Aorta (tissue), 5 donors: ENCODE measurements around the gene MAPK8IP1. TPM values are rescaled to one million over a fixed set of nuclear protein-coding genes. Genes with fewer than 3 reads are reported as not detected.
A peak's percentile ranks its signal among the peaks of the same experiment; 100 is the strongest.

ENCODE experiments used
- ATAC-seq: fragments of 200-7000 bp; cut with Tn5 transposase; one replicate; pipeline ENCODE4 v1.9.1; 2022; ENCODE audit warnings: moderate library complexity; ENCODE audit not compliant: low FRiP score
- DNase-seq, 2 donors: peaks; one replicate each; pipeline ENCODE4 v3.0.0-alpha.2; 2020
- H3K27ac ChIP-seq, 2 donors: one replicate each; pipeline ENCODE4 v1.5.1; 2013; ENCODE audit warnings: low read length in 2 of 2, mild to moderate bottlenecking in 2 of 2, moderate library complexity in 2 of 2, control low read depth in 1 of 2, inconsistent platforms in 1 of 2, low read depth in 1 of 2
- H3K27me3 ChIP-seq, 2 donors: one replicate each; pipeline ENCODE4 v1.6.1; 2013; ENCODE audit warnings: control low read depth in 1 of 2, low read length in 1 of 2, mild to moderate bottlenecking in 1 of 2, moderate library complexity in 1 of 2; ENCODE audit not compliant: insufficient read depth in 2 of 2, control insufficient read depth in 1 of 2
- H3K36me3 ChIP-seq, 2 donors: one replicate each; pipeline ENCODE4 v1.6.1; 2013; ENCODE audit warnings: control low read depth in 1 of 2, low read length in 1 of 2, mild to moderate bottlenecking in 1 of 2; ENCODE audit not compliant: insufficient read depth in 2 of 2, control insufficient read depth in 1 of 2
- H3K4me1 ChIP-seq, 2 donors: one replicate each; pipeline ENCODE4 v1.6.1; 2013; ENCODE audit warnings: low read length in 2 of 2, control low read depth in 1 of 2, mild to moderate bottlenecking in 1 of 2, moderate library complexity in 1 of 2; ENCODE audit not compliant: insufficient read depth in 2 of 2, control insufficient read depth in 1 of 2
- H3K4me3 ChIP-seq, 2 donors: one replicate each; pipeline ENCODE4 v1.5.1; 2013; ENCODE audit warnings: low read length in 2 of 2, control low read depth in 1 of 2, mild to moderate bottlenecking in 1 of 2
- H3K9me3 ChIP-seq: one replicate; pipeline ENCODE4 v1.6.1; 2013; ENCODE audit warnings: mild to moderate bottlenecking, low read length; ENCODE audit not compliant: control insufficient read depth
- WGBS, 2 donors: extraction: QIAGEN DNeasy Blood & Tissue Kit; methylation state at CpG; one replicate each; pipeline ENCODE4 v1.1.7; 2013; 5-methylcytosine and 5-hydroxymethylcytosine counted together
- intact Hi-C, 2 donors: fragments of 100-400 bp; cut with DNase I; formaldehyde crosslinking; loops; one replicate each; pipeline versions ENCODE4 v1.14.2 to v1.15.0; 2022
- polyA plus RNA-seq, 2 donors: library from polyadenylated mRNA; stranded (reverse); fragments of 200-250 nt; gene quantifications; one replicate each; pipeline ENCODE4 v1.2.3, GENCODE V29; 2013
- total RNA-seq, 2 donors: library from RNA; stranded (reverse); fragmentation: NEBNext Ultra II Directional; extraction: Animal tissue kit (Norgen Biotek cat#: 25700); gene quantifications; one replicate each; pipeline ENCODE4 v1.2.1, GENCODE V29; 2021
- donor health status: healthy with polysubstance abuse.
- donor health status: Bipolar disorder and iron deficiency.
- donor health status: DM: no; HTN: no; CAD: no.
- donor health status: DM: no; HTN: no; CAD: no.
- donor health status: DM: yes; HTN: yes; CAD: no.

The MAPK8IP1 gene
- total and polyA plus RNA-seq, 4 donors: 1.6 to 7.8 (median 6.0) TPM

GRCh38 chr11:45907911-45908370 is 22.5 kb downstream of the MAPK8IP1 start:
- Histone ChIP-seq H3K27me3 (no peaks in the 10 kb centered on the region), H3K9me3 (no peaks in the 10 kb centered on the region), H3K27ac (no peak overlapping the region), H3K4me3 (no peak overlapping the region), H3K36me3 (no peaks in the 10 kb centered on the region), H3K4me1 (no peaks in the 10 kb centered on the region)
- no peak for ATAC-seq
- 64 to 65% methylated on average over 8 of the region's 8 CpGs for WGBS, 2 donors
- no peak for DNase-seq
- intact Hi-C loops: no loop called here

GRCh38 chr11:45909594-45910475 is 24.4 kb downstream of the MAPK8IP1 start:
- Histone ChIP-seq H3K9me3 (no peaks in the 10 kb centered on the region), H3K27me3 (no peaks in the 10 kb centered on the region), H3K36me3 (peaks cover 0 to 6% of the 10 kb centered on the region in 2 donors), H3K27ac (no peak overlapping the region), H3K4me3 (no peak overlapping the region), H3K4me1 (no peaks in the 10 kb centered on the region)
- DNase-seq (no peak), ATAC-seq (no peak)
- 86 to 90% methylated on average over 32 of the region's 32 CpGs for WGBS, 2 donors
- intact Hi-C loops: no loop called here

- Histone ChIP-seq H3K4me3 (no peak overlapping the region), H3K27me3 (no peaks in the 10 kb centered on the region), H3K9me3 (no peaks in the 10 kb centered on the region), H3K4me1 (no peaks in the 10 kb centered on the region), H3K36me3 (peaks cover 0 to 7% of the 10 kb centered on the region in 2 donors), H3K27ac (no peak overlapping the region)
- ATAC-seq (no peak), DNase-seq (no peak)
- 86 to 88% methylated on average over 9 of the region's 9 CpGs for WGBS, 2 donors
- intact Hi-C loops: no loop called here
Observed at GRCh38 chr11:45910623-45911022, 25.2 kb downstream of the MAPK8IP1 start.

GRCh38 chr11:45913514-45913913 is 28.1 kb downstream of the MAPK8IP1 start:
- Histone ChIP-seq H3K4me3 (no peak overlapping the region), H3K27me3 (no peaks in the 10 kb centered on the region), H3K36me3 (peaks cover 0 to 7% of the 10 kb centered on the region in 2 donors), H3K9me3 (no peaks in the 10 kb centered on the region), H3K4me1 (no peaks in the 10 kb centered on the region), H3K27ac (no peak overlapping the region)
- WGBS, 2 donors: 95% methylated on average over 19 of the region's 19 CpGs
- ATAC-seq: no peak
- intact Hi-C loops: no loop called here
- DNase-seq: no peak

GRCh38 chr11:45913942-45914635 is 28.6 kb downstream of the MAPK8IP1 start:
- intact Hi-C loops: no loop called here
- ATAC-seq: no peak
- no peaks in the 10 kb centered on the region for H3K9me3 ChIP-seq
- no peak overlapping the region for H3K27ac ChIP-seq
- WGBS, 2 donors: 82 to 88% methylated on average over 22 of the region's 22 CpGs
- H3K27me3 ChIP-seq: no peaks in the 10 kb centered on the region
- DNase-seq: no peak
- H3K36me3 ChIP-seq: peaks cover 0 to 7% of the 10 kb centered on the region in 2 donors
- no peaks in the 10 kb centered on the region for H3K4me1 ChIP-seq
- H3K4me3 ChIP-seq: no peak overlapping the region

- Histone ChIP-seq H3K36me3 (peaks cover 0 to 7% of the 10 kb centered on the region in 2 donors), H3K27me3 (no peaks in the 10 kb centered on the region), H3K27ac (no peak overlapping the region), H3K9me3 (no peaks in the 10 kb centered on the region), H3K4me1 (no peaks in the 10 kb centered on the region), H3K4me3 (no peak overlapping the region)
- intact Hi-C loops: loop anchor here in 1 of 2 donors (5.0 kb wide), 1 partner anchor 68 kb away; the partner anchor contains the start of gene CRY2
- DNase-seq: no peak
- no peak for ATAC-seq
- 83 to 84% methylated on average over 10 to 13 of the region's 13 CpGs for WGBS, 2 donors
Observed at GRCh38 chr11:45915446-45915845, 30.0 kb downstream of the MAPK8IP1 start.

- no peak for DNase-seq
- H3K36me3 ChIP-seq: peaks cover 0 to 7% of the 10 kb centered on the region in 2 donors
- H3K9me3 ChIP-seq: no peaks in the 10 kb centered on the region
- H3K4me3 ChIP-seq: peak overlapping the region; percentile 80 to 89
- no peak for ATAC-seq
- peak overlapping the region in 1 of 2 donors; percentile 92 for H3K27ac ChIP-seq
- 4 to 5% methylated on average over 16 of the region's 16 CpGs for WGBS, 2 donors
- H3K27me3 ChIP-seq: no peaks in the 10 kb centered on the region
- intact Hi-C loops: loop anchor here in 1 of 2 donors (5.0 kb wide), 1 partner anchor 70 kb away; the partner anchor contains the start of gene CRY2
- no peaks in the 10 kb centered on the region for H3K4me1 ChIP-seq
Observed at GRCh38 chr11:45917286-45917622, 31.8 kb downstream of the MAPK8IP1 start.

GRCh38 chr11:45917623-45918330 is 32.3 kb downstream of the MAPK8IP1 start, which contains the start of gene PEX16:
PEX16 (minus strand) TSS chr11:45917877; CDS start chr11:45917811, 66 bp downstream.
- H3K27me3 ChIP-seq: no peaks in the 10 kb centered on the region
- peak; percentile 96 for ATAC-seq
- 0% methylated on average over 45 of the region's 45 CpGs for WGBS, 2 donors
- H3K4me3 ChIP-seq: peak within 1 kb of the TSS; percentile 80 to 89
- no peaks in the 10 kb centered on the region for H3K9me3 ChIP-seq
- peak; percentile 99 for DNase-seq
- H3K27ac ChIP-seq: peak within 1 kb of the TSS in 1 of 2 donors; percentile 92
- no peaks in the 10 kb centered on the region for H3K4me1 ChIP-seq
- intact Hi-C loops: loop anchor here (2.0 to 5.0 kb wide), 2 partner anchors 69 to 70 kb away; partner anchors contain the start of gene CRY2 (in 1 of the 2)
- peaks cover 0 to 7% of the 10 kb centered on the region in 2 donors for H3K36me3 ChIP-seq
